Stimulated activated CD8-positive, alpha-beta memory T cell treated with anti-CD3 and anti-CD28 coated beads, Interleukin-4, amount 100 ng/mL, for 48 hours (primary cell): Measurements from ENCODE around the gene CCDC138.
A peak's percentile ranks its signal among the peaks of the same experiment; 100 is the strongest.
"Not testable (repeated sequence)": the region's sequence is repeated elsewhere in the genome, so short reads cannot be mapped to it uniquely, and the experiment has no call there.

Experiments
- DNase-seq: peaks from one replicate; pipeline ENCODE4 v3.0.0-alpha.2; 2020

The CCDC138 gene, protein sequence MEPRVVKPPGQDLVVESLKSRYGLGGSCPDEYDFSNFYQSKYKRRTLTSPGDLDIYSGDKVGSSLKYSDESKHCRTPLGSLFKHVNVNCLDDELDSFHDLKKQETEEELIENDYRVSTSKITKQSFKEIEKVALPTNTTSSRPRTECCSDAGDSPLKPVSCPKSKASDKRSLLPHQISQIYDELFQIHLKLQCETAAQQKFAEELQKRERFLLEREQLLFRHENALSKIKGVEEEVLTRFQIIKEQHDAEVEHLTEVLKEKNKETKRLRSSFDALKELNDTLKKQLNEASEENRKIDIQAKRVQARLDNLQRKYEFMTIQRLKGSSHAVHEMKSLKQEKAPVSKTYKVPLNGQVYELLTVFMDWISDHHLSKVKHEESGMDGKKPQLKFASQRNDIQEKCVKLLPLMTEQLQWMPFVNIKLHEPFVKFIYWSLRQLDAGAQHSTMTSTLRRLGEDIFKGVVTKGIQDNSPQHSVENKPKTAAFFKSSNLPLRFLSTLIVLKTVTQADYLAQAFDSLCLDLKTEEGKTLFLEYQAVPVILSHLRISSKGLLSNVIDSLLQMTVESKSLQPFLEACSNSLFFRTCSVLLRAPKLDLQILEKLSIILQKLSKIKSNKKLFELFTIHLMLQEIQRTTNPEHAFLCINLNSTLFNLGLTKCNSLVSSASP

DNA sequence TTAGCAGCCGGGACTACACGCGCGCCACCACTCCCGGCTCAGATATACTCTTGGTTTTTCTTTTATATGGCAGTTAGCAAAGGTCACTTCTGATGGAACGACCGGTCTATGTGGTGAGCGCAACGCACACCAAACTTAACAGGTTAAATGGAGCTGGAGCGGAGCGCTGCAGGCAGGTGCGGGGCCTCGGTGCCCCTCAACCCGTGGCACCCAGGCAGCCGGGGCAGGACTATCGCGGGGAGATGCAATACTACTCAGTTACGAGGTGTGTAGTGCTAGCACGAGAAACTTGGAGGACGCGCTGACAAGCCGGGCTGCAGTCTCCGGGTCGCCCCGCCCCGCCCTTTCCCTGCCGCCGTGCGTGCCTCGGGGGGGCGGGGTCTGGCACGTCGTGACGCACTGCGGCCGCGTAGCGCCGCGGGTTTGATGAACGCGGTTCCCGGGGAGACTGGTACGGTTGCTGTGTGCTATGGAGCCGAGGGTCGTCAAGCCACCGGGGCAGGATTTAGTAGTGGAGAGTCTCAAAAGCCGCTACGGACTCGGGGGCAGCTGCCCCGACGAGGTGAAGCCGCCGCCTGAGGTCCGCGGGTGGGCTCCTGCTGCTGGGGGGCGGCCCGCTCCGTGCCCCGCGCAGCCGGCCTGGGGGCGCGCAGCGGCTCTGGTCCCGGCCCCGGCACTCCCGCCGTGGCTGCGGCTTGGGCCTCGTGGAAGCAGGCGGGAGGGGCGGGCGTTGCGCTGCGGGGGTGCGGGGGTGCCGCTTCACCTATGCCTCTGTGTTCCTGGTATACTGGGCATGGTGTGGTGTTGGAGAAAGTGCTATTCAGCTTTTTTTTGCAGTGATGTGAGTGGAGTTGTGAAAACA is at the start of gene CCDC138:
TSS of gene CCDC138 (plus strand) at position 418 of the 862 bp plus-strand sequence. CDS start at position 470, 52 bp downstream.
- DNase-seq, result peak; percentile 96

- not testable (repeated sequence) for DNase-seq
These were observed 28.6 kb upstream of the CCDC138 start for GRCh38 chr2:108757973-108758372.

GRCh38 chr2:108762618-108763017 is 24.0 kb upstream of the CCDC138 start:
- DNase-seq, result not testable (repeated sequence)

GRCh38 chr2:108766671-108767070 is 19.9 kb upstream of the CCDC138 start:
- not testable (repeated sequence) for DNase-seq

- DNase-seq, result not testable (repeated sequence)
These were observed 18.7 kb upstream of the CCDC138 start for GRCh38 chr2:108767859-108768258.

DNA sequence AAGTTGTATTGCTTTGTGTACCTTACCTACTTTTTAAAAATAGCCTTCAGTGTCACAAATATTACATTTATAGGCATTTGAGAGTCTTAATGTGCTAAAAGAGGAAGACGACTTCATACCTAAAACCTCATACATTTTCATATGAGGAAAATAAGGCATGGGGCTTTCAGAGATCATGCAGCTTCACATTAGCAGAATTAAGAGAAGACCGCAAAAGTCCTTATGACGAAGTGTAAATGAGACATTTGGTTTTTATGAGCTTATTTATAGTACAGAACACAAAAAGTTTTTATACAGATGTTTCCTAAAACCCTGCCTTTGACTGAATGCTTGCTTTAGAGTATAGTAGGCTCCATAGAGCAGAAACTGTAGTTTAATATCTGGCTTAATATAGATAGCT is 10.1 kb upstream of the CCDC138 start:
- DNase-seq, result no peak

DNA sequence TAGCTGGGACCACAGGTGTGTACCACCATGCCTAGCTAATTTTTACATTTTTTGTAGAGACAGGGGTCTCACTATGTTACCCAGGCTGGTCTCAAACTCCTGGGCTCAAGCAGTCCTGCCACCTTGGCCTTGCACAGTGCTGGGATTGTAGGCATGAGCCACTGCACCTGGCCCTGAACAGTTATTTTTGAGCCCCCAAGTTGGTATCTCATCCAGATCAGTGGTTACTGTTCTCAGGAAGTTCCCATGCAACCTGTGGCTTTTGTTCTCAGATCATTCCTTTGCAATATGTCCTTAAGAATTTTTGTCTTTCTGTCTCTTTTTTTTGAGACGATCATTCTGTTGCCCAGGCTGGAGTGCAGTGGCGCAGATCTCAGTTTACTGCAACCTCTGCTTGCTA is 7.7 kb upstream of the CCDC138 start:
- no peak for DNase-seq

- DNase-seq, result no peak
These were observed 590 bp upstream of the CCDC138 start for GRCh38 chr2:108786008-108786353.

- DNase-seq, result no peak
These were observed 608 bp downstream of the CCDC138 start for GRCh38 chr2:108787216-108787541.

- no peak for DNase-seq
These were observed 16.6 kb downstream of the CCDC138 start for GRCh38 chr2:108803045-108803736.

DNA sequence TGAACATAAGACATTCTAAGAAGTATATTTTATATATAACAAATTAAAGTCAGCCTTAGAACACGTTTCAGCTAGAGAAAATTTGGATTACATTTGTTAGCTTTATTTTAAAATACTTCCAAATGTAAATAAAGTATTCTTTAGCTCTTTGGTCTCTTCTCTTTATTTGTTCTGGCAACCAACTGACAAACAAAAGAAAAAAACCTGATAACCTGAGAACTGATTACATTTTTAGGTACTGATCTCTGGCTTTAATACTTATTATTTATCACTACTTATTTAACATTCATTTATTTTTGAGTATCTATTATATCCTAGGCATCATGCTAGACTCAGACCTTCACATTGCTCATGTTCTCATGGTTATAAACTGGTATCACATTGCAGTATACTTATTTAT is 18.5 kb downstream of the CCDC138 start:
- DNase-seq, result no peak

- no peak for DNase-seq
These were observed 19.2 kb downstream of the CCDC138 start for GRCh38 chr2:108805782-108806181.

DNA sequence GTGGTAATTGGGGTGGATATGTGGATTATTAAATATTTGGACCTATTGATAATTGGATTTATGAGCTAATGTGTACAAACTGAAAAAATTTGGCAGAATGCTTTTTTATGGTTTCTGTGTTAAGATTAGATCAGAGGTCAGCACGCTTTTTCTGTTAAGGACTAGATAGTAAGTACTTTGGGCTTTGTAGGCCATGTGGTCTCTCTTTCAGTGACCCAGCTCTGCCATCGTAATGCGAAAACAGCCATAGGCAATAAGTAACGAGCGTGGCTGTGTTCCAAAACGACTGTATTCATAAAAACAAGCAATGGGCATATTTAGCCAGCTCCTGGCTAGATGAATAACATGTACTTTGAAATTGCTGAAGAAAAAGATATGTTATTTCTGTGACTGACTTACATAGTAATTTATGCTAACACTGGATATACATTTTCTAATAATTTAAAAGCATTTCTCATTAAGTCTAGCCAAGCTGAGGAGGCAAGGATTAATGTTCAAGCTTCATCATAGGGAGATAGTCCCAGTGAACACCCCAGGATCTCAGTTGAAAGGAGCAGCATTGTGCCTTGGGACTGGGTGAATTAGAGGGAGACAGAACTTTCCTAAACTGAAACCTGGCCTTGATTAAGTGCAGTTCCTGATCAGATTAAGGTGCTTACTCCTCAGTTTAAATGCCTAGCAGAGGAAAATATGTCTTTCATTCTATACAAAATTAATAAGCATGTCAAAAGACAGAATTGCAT is 20.0 kb downstream of the CCDC138 start:
- DNase-seq, result no peak

GRCh38 chr2:108809936-108810335 is 23.4 kb downstream of the CCDC138 start:
- no peak for DNase-seq

GRCh38 chr2:108810993-108811957 is 24.7 kb downstream of the CCDC138 start:
- no peak for DNase-seq

DNA sequence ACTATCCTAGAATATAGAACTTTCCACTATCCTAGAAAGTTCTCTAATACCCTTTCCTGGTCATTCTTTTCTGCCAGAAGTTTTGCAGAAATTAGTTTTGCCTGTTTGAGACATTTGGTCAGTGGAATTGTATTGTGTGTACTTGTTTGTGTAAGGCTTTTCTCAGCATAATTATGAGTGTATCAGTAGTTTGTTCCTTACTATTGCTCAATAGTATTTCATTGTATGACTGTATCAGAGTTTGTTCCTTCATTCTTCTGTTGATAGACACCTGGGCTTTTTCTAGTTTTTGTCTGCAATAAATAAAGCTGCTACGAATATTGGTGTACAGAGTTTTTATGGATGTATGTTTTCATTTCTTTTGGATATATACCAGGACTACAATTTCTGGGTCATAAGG is 27.2 kb downstream of the CCDC138 start:
- no peak for DNase-seq

DNA sequence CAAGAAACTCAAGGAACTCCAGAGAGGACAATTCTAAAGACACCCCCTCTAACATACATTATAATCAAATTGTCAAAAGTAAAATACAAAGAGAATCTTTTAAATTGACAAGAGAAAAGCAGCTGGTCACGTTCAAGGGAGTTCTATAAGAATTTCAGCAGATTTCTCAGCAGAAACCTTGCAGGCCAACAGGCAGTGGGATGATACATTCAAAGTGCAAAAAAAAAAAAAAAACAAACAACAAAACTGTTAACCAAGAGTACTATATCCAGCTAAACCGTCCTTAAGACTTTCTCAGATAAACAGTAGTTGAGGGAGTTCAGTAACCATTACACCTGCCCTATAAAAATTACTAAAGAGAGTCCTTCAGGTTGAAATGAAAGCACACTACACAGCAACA is 33.9 kb downstream of the CCDC138 start:
- no peak for DNase-seq

DNA sequence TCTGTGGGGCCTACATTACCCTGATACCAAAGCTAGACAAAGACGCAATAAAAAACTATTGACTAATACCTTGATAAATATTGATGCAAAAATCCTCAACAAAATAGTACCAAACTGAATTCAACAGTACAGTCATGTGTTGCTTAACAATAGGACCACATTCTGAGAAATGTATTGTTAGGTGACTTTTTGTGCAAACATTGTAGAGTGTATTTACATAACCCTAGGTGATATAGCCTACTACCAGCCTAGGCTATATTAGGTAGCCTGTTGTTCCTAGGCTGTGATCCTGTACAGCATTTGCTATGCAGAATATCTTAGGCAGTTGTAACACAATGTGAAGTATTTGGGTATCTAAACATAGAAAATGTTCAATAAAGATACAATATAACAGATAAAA is 36.7 kb downstream of the CCDC138 start:
- no peak for DNase-seq

DNA sequence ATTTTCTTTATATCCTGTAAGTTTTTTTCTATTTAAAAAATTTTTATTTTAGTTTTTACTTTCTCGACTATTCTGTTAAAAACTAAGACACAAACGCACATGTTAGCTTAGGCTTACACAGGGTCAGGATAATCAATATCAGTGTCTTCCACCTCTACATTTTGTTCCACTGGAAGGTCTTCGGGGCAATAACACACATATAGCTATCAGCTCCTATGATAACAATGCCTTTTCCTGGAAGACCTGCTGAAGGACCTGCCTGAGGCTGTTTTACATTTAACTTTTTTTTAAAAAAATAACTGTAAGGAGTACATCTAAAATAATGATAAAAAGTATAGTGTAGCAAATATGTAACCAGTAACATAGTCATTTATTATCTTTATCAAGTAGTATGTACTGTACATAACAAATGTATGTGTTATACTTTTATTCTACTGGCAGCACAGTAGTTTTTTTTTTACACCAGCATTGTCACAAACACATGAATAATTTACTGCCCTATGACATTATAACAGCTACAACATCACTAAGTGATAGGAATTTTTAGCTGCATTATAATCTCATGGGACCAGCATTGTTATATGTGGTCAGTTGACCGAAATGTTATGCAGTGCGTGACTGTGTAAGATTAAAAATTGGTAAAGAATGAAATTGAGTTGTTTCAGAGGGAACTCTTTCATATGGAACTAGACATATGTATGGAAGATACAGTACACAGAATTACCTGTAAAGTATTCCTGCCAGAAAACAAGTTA is 37.9 kb downstream of the CCDC138 start:
- no peak for DNase-seq

GRCh38 chr2:108825254-108825653 is 38.7 kb downstream of the CCDC138 start:
- no peak for DNase-seq
